ENCODE data around the gene NEK6. TPM values are rescaled to one million over a fixed set of nuclear protein-coding genes. Genes with fewer than 3 reads are reported as not detected.

NEK6 gene
- total and polyA plus RNA-seq, 10 of the 15 experiments (the other 5 are each of a cell fraction or from before 2014, with no cell fraction given), result 31.3 to 161 (median 89.2) TPM

DNA sequence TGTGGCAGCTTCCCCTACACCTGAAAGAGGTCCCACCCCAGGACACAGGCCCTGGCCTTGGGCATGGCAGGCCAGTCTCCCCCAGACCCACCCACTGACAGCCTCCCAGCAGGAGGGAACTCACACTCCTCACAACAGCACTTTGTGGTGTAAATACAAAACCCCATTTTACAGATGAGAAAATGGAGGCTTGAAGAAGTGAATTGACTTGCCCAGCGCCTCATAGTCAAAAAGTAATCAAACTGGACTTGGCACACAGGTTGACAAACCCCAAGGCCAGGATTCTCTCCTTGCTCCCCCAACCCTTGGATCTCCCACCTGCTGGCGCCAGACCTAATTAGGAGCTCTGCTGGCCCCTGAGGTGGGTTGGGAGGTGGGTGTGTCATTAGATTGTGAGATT, 29.2 kb upstream of the NEK6 start:
- TF ChIP-seq BHLHE40 (IDR thresholded peaks at IDR 0.05; ENCODE audit: borderline replicate concordance in 1 of 2, low read depth in 2 of 2, low read length in 1 of 2), result no peak
- TF ChIP-seq ZNF274 (IDR thresholded peaks at IDR 0.05; ENCODE audit: insufficient read depth, insufficient read length), result no peak
- H3K79me2 ChIP-seq (ENCODE audit: control insufficient read depth, insufficient read depth, low read length), result no peaks in the 10 kb centered on the region
- no peak overlapping the region for H2AFZ ChIP-seq (ENCODE audit: control insufficient read depth, low read depth, low read length)
- intact Hi-C loops (cut with micrococcal nuclease; ENCODE audit: unreplicated experiment), result no loop called here
- ChIA-PET SMC1A (ENCODE audit: uncharacterized antibody, unreplicated experiment) (no interaction called here), RAD21 (ENCODE audit: unreplicated experiment) (no interaction called here), CTCF (no interaction called here), POLR2A (no interaction called here)
- no peaks in the 10 kb centered on the region; the same call in 2 of the 3 replicates for H3K9me3 ChIP-seq (replicated peaks; ENCODE audit: control insufficient read depth, insufficient read depth, low read length)
- no peaks in the 10 kb centered on the region for H3K36me3 ChIP-seq (ENCODE audit: control insufficient read depth in 2 of 2, insufficient read depth in 2 of 2, low read length in 1 of 2)
- FAIRE-seq (no peak), ATAC-seq (no peak), DNase-seq (ENCODE audit: low read depth, low spot score) (no peak)
- no peak overlapping the region for H3K4me3 ChIP-seq
- H3K4me1 ChIP-seq (ENCODE audit: control insufficient read depth, insufficient read depth, low read length), result no peaks in the 10 kb centered on the region
- no peaks in the 10 kb centered on the region for H4K20me1 ChIP-seq (ENCODE audit: control insufficient read depth, insufficient read depth)
- 58% methylated on average over 2 of the region's 2 CpGs for WGBS (ENCODE audit: insufficient coverage, insufficient replicate concordance, low lambda C conversion rate, missing lambda C conversion rate)
- no peak overlapping the region for H3K4me2 ChIP-seq (ENCODE audit: control insufficient read depth, insufficient read depth)
- BruUV-seq (replicated peaks), result no TSS peak
- H3K27me3 ChIP-seq (replicated peaks in 1 of 2; ENCODE audit: control insufficient read depth in 2 of 2, insufficient read depth in 2 of 2, low read length in 1 of 2), result no peaks in the 10 kb centered on the region
- in situ Hi-C loops (cut with MboI), result no loop called here
- no peak overlapping the region for H3K9ac ChIP-seq (ENCODE audit: control insufficient read depth, insufficient read depth, low read length)
- no peak overlapping the region for H3K27ac ChIP-seq (ENCODE audit: control insufficient read depth, insufficient read depth)

DNA sequence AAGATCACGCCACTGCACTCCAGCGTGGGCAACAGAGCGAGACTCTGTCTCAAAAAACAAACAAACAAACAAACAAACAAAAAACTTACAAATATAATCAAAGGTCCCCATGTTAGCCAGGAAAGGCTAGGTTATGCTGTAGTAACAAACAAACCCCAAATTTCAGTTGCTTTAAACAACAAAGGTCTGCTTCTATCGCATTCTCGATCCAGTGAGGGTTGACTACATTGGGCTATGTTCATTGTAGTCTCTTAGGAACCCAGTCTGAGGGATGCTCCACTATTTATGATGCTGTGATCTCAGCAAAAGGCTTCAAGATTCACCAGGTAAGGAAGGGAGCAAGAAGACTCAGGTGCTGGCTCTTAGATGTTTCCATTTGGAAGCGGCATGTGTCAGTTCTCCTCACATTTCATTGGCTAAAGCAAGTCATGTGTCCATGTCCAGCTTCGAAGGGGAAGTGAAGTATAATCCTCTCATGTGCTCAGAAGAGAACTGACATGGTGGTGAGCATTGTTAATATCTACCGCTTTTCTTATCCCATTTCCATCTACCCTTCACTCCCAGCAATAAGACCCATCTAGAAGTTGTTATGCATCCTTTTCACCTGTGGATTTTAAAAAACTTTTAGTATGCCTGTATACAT, 26.5 kb upstream of the NEK6 start:
- ATAC-seq (no peak), DNase-seq (ENCODE audit: low read depth, low spot score) (no peak), FAIRE-seq (no peak)
- in situ Hi-C loops (cut with MboI), result no loop called here
- intact Hi-C loops (cut with micrococcal nuclease; ENCODE audit: unreplicated experiment), result no loop called here
- ChIA-PET RAD21 (ENCODE audit: unreplicated experiment) (no interaction called here), POLR2A (no interaction called here), SMC1A (ENCODE audit: uncharacterized antibody, unreplicated experiment) (interaction anchor here (1.0 to 1.6 kb wide), 2 partner anchors 8 to 19 kb away, joined by 3 to 5 read pairs; no protein-coding TSS in a partner anchor), CTCF (interaction anchor here (2.1 kb wide), 1 partner anchor 10 kb away, joined by 5 read pairs; no protein-coding TSS in a partner anchor)
- Histone ChIP-seq H3K27ac (ENCODE audit: control insufficient read depth, insufficient read depth) (no peak overlapping the region), H3K4me3 (no peak overlapping the region), H3K27me3 (replicated peaks in 1 of 2; ENCODE audit: control insufficient read depth in 2 of 2, insufficient read depth in 2 of 2, low read length in 1 of 2) (no peaks in the 10 kb centered on the region), H2AFZ (ENCODE audit: control insufficient read depth, low read depth, low read length) (no peak overlapping the region), H3K36me3 (ENCODE audit: control insufficient read depth in 2 of 2, insufficient read depth in 2 of 2, low read length in 1 of 2) (no peaks in the 10 kb centered on the region), H3K4me2 (ENCODE audit: control insufficient read depth, insufficient read depth) (no peak overlapping the region), H3K79me2 (ENCODE audit: control insufficient read depth, insufficient read depth, low read length) (no peaks in the 10 kb centered on the region), H3K9ac (ENCODE audit: control insufficient read depth, insufficient read depth, low read length) (no peak overlapping the region), H3K9me3 (replicated peaks; ENCODE audit: control insufficient read depth, insufficient read depth, low read length) (no peaks in the 10 kb centered on the region; the same call in 2 of the 3 replicates), H3K4me1 (ENCODE audit: control insufficient read depth, insufficient read depth, low read length) (no peaks in the 10 kb centered on the region), H4K20me1 (ENCODE audit: control insufficient read depth, insufficient read depth) (no peaks in the 10 kb centered on the region)
- WGBS (ENCODE audit: insufficient coverage, insufficient replicate concordance, low lambda C conversion rate, missing lambda C conversion rate), result 85% methylated on average over 8 of the region's 8 CpGs
- BruUV-seq (replicated peaks), result no TSS peak
- TF ChIP-seq HDAC6 (IDR thresholded peaks at IDR 0.05; ENCODE audit: unreplicated experiment) (no peak), MTA3 (IDR thresholded peaks at IDR 0.05; ENCODE audit: borderline replicate concordance, low read length) (no peak), ASH2L (IDR thresholded peaks at IDR 0.05; ENCODE audit: borderline replicate concordance, low read depth) (no peak), LARP7 (IDR thresholded peaks at IDR 0.05) (no peak), RB1 (IDR thresholded peaks at IDR 0.05; ENCODE audit: borderline replicate concordance) (no peak), EP300 (IDR thresholded peaks at IDR 0.05; ENCODE audit: borderline replicate concordance in 1 of 2, control insufficient read depth in 1 of 2, low read depth in 2 of 2, low read length in 2 of 2) (no peak), KLF5 (IDR thresholded peaks at IDR 0.05; ENCODE audit: partially characterized antibody) (no peak)
- TF ChIP-seq, protein P1, sequence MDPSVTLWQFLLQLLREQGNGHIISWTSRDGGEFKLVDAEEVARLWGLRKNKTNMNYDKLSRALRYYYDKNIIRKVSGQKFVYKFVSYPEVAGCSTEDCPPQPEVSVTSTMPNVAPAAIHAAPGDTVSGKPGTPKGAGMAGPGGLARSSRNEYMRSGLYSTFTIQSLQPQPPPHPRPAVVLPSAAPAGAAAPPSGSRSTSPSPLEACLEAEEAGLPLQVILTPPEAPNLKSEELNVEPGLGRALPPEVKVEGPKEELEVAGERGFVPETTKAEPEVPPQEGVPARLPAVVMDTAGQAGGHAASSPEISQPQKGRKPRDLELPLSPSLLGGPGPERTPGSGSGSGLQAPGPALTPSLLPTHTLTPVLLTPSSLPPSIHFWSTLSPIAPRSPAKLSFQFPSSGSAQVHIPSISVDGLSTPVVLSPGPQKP (IDR thresholded peaks at IDR 0.05; ENCODE audit: low read depth, low read length), result no peak
- TF ChIP-seq, protein P2, sequence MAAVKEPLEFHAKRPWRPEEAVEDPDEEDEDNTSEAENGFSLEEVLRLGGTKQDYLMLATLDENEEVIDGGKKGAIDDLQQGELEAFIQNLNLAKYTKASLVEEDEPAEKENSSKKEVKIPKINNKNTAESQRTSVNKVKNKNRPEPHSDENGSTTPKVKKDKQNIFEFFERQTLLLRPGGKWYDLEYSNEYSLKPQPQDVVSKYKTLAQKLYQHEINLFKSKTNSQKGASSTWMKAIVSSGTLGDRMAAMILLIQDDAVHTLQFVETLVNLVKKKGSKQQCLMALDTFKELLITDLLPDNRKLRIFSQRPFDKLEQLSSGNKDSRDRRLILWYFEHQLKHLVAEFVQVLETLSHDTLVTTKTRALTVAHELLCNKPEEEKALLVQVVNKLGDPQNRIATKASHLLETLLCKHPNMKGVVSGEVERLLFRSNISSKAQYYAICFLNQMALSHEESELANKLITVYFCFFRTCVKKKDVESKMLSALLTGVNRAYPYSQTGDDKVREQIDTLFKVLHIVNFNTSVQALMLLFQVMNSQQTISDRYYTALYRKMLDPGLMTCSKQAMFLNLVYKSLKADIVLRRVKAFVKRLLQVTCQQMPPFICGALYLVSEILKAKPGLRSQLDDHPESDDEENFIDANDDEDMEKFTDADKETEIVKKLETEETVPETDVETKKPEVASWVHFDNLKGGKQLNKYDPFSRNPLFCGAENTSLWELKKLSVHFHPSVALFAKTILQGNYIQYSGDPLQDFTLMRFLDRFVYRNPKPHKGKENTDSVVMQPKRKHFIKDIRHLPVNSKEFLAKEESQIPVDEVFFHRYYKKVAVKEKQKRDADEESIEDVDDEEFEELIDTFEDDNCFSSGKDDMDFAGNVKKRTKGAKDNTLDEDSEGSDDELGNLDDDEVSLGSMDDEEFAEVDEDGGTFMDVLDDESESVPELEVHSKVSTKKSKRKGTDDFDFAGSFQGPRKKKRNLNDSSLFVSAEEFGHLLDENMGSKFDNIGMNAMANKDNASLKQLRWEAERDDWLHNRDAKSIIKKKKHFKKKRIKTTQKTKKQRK (IDR thresholded peaks at IDR 0.05; ENCODE audit: low read depth, low read length), result no peak

Data from GM12878 (cell line).